Left lung (tissue), 14 donors: ENCODE results near the gene EPHB4. TPM values are rescaled to one million over a fixed set of nuclear protein-coding genes. Genes with fewer than 3 reads are reported as not detected.

Experiments used
- ATAC-seq: fragments of 200-7000 bp; cut with Tn5 transposase; one replicate; pipeline ENCODE4 v1.9.1; 2020; ENCODE audit warnings: moderate library complexity
- DNase-seq, 4 donors: peaks; one replicate each; pipeline ENCODE4 v3.0.0-alpha.2; 2013 to 2020
- H3K27ac ChIP-seq, 2 donors: fragments of 200-600 bp; sonication (generic) in 1 of 2; one replicate each; pipeline versions ENCODE4 v1.5.0 to v1.8.0; 2020 to 2021
- H3K27me3 ChIP-seq, 2 donors: fragments of 200-600 bp; sonication (generic) in 1 of 2; one replicate each; pipeline versions ENCODE4 v1.5.0 to v1.8.0; 2020 to 2021
- H3K36me3 ChIP-seq, 2 donors: fragments of 200-600 bp; sonication (generic) in 1 of 2; one replicate each; pipeline versions ENCODE4 v1.5.0 to v1.8.0; 2020 to 2021
- H3K4me1 ChIP-seq, 2 donors: fragments of 200-600 bp; one replicate each; pipeline ENCODE4 v1.8.0; 2021
- H3K4me3 ChIP-seq, 2 donors: fragments of 200-600 bp; sonication (generic) in 1 of 2; one replicate each; pipeline versions ENCODE4 v1.5.0 to v1.8.0; 2020 to 2021; ENCODE audit warnings: mild to moderate bottlenecking in 1 of 2
- H3K9me3 ChIP-seq, 2 donors: fragments of 200-600 bp; sonication (generic) in 1 of 2; one replicate each; pipeline versions ENCODE4 v1.5.0 to v1.8.0; 2020 to 2021
- CTCF ChIP-seq, 2 donors: fragments of 200-600 bp; sonication (generic) in 1 of 2; IDR thresholded peaks; one replicate each; pipeline versions ENCODE4 v1.5.0 to v1.8.0; 2021; ENCODE audit warnings: antibody characterized with exemption in 2 of 2
- intact Hi-C, 2 donors: fragments of 100-400 bp; cut with DNase I; formaldehyde crosslinking; loops; one replicate each; pipeline versions ENCODE4 v1.11.2 to v1.14.2; 2022
- long read RNA-seq, 12 donors: library from polyadenylated mRNA in 2 of 12; unstranded in 2 of 12; transcript quantifications; one replicate each; pipeline ENCODE4 v2.0.0 and lab custom pipeline, GENCODE V29; 2019 to 2026
- polyA plus RNA-seq, 6 donors: library from polyadenylated mRNA; unstranded; fragments of 120-200 nt; gene quantifications; one replicate each; pipeline ENCODE4 v1.2.1, GENCODE V29; 2013; ENCODE audit not compliant: insufficient read length in 6 of 6
- total RNA-seq, 2 donors: library from RNA; stranded (reverse); fragmentation: NEBNext Ultra II Directional; extraction: Animal tissue kit (Norgen Biotek cat#: 25700); gene quantifications; one replicate each; pipeline ENCODE4 v1.2.1, GENCODE V29; 2021
- donor health status: DM: no; HTN: yes; CAD: no.
- donor health status: DM: no; HTN: no; CAD: no.

Gene EPHB4
- total RNA-seq (10 to 100 TPM; 72.9 to 79.1 TPM), polyA plus RNA-seq (100 to 1,000 TPM in 4 of 6 donors, 10 to 100 TPM in 2; 91.6 to 123 (median 104) TPM)
- long read RNA-seq, donor 1, full-length matches to known transcripts = 8 of 260 reads
- long read RNA-seq, donor 1, partial matches to known transcripts = 252 of 260 reads
- long read RNA-seq, donor 1, other reads (novel, unspliced or antisense) = 0 of 260 reads
- long read RNA-seq, donor 2, full-length matches to known transcripts = 10 of 221 reads
- long read RNA-seq, donor 2, partial matches to known transcripts = 206 of 221 reads
- long read RNA-seq, donor 2, other reads (novel, unspliced or antisense) = 5 of 221 reads
- long read RNA-seq, donor 3, full-length matches to known transcripts = 10 of 97 reads
- long read RNA-seq, donor 3, partial matches to known transcripts = 60 of 97 reads
- long read RNA-seq, donor 3, other reads (novel, unspliced or antisense) = 27 of 97 reads
- long read RNA-seq, donor 4, partial matches to known transcripts = 3 of 7 reads
- long read RNA-seq, donor 4, other reads (novel, unspliced or antisense) = 4 of 7 reads
- long read RNA-seq, donor 5, full-length matches to known transcripts = 5 of 138 reads
- long read RNA-seq, donor 5, partial matches to known transcripts = 133 of 138 reads
- long read RNA-seq, donor 5, other reads (novel, unspliced or antisense) = 0 of 138 reads
- long read RNA-seq, donor 6, full-length matches to known transcripts = 8 of 108 reads
- long read RNA-seq, donor 6, partial matches to known transcripts = 77 of 108 reads
- long read RNA-seq, donor 6, other reads (novel, unspliced or antisense) = 23 of 108 reads
- long read RNA-seq, donor 7, full-length matches to known transcripts = 10 of 78 reads
- long read RNA-seq, donor 7, partial matches to known transcripts = 68 of 78 reads
- long read RNA-seq, donor 7, other reads (novel, unspliced or antisense) = 0 of 78 reads
- long read RNA-seq, donor 8, full-length matches to known transcripts = 18 of 201 reads
- long read RNA-seq, donor 8, partial matches to known transcripts = 178 of 201 reads
- long read RNA-seq, donor 8, other reads (novel, unspliced or antisense) = 5 of 201 reads
- long read RNA-seq, donor 9 = 0 reads
- long read RNA-seq, donor 10, partial matches to known transcripts = 2 of 4 reads
- long read RNA-seq, donor 10, other reads (novel, unspliced or antisense) = 2 of 4 reads
- long read RNA-seq, donor 11, full-length matches to known transcripts = 3 of 144 reads
- long read RNA-seq, donor 11, partial matches to known transcripts = 126 of 144 reads
- long read RNA-seq, donor 11, other reads (novel, unspliced or antisense) = 15 of 144 reads
- long read RNA-seq, donor 12, full-length matches to known transcripts = 7 of 145 reads
- long read RNA-seq, donor 12, partial matches to known transcripts = 138 of 145 reads
- long read RNA-seq, donor 12, other reads (novel, unspliced or antisense) = 0 of 145 reads

- Histone ChIP-seq H3K36me3 (peaks cover 0 to 14% of the 10 kb centered on the region in 2 donors), H3K9me3 (no peaks in the 10 kb centered on the region), H3K27me3 (peaks cover 0 to 44% of the 10 kb centered on the region in 2 donors), H3K4me1 (peaks cover 5 to 44% of the 10 kb centered on the region in 2 donors), H3K27ac (peak within 1 kb of the TSS; percentile 73 to 75), H3K4me3 (peak within 1 kb of the TSS; percentile 61 to 62)
- ATAC-seq (peak; percentile 87), DNase-seq (peak; percentile 87 to 96 (median 90))
- no peak for TF ChIP-seq CTCF (IDR thresholded peaks at IDR 0.05)
- intact Hi-C loops = no loop called here
These were observed at the start of gene EPHB4 for GRCh38 chr7:100827330-100828226. EPHB4 (minus strand) TSS chr7:100827523; CDS start chr7:100827030, 493 bp downstream.

GRCh38 chr7:100875356-100875751 is 48.0 kb upstream of the EPHB4 start:
- Histone ChIP-seq H3K36me3 (peaks cover 0 to 63% of the 10 kb centered on the region in 2 donors), H3K4me1 (peaks cover 12 to 49% of the 10 kb centered on the region in 2 donors)

GRCh38 chr7:100874577-100875355 is 47.4 kb upstream of the EPHB4 start, which contains the start of gene SRRT:
SRRT (plus strand) TSS chr7:100875103; CDS start chr7:100875591, 488 bp downstream.
- Histone ChIP-seq H3K27me3 (no peaks in the 10 kb centered on the region), H3K4me1 (peaks cover 12 to 51% of the 10 kb centered on the region in 2 donors), H3K4me3 (peak within 1 kb of the TSS; percentile 85 to 99), H3K27ac (peak within 1 kb of the TSS; percentile 90 to 91), H3K9me3 (no peaks in the 10 kb centered on the region), H3K36me3 (peaks cover 0 to 63% of the 10 kb centered on the region in 2 donors)
- peak; percentile 98 for ATAC-seq
- TF ChIP-seq CTCF (IDR thresholded peaks at IDR 0.05) = peak; percentile 34 to 86
- DNase-seq = peak; percentile 98 to 99 (median 99)
- intact Hi-C loops = no loop called here

More at GRCh38 chr7:100875356-100875751, 48.0 kb upstream of the EPHB4 start:
- Histone ChIP-seq H3K9me3 (no peaks in the 10 kb centered on the region), H3K27ac (peak overlapping the region; percentile 90 to 91), H3K27me3 (no peaks in the 10 kb centered on the region), H3K4me3 (peak overlapping the region; percentile 85 to 99)
- ATAC-seq (peak; percentile 43), DNase-seq (no peak)
- TF ChIP-seq CTCF (IDR thresholded peaks at IDR 0.05) = no peak
- intact Hi-C loops = no loop called here
